Osteoblast (primary cell): ENCODE measurements around the gene FBXO46. TPM values are rescaled to one million over a fixed set of nuclear protein-coding genes. Genes with fewer than 3 reads are reported as not detected.
A peak's percentile ranks its signal among the peaks of the same experiment; 100 is the strongest.

Experiments
- DNase-seq: peaks from one replicate; pipeline ENCODE4 v3.0.0; 2011; ENCODE audit warnings: low spot score, mixed read lengths; ENCODE audit not compliant: insufficient read length; ENCODE audit errors: missing footprints
- H2AFZ ChIP-seq: 2 replicates; pipeline ENCODE4 v1.6.0; 2011; ENCODE audit warnings: mild to moderate bottlenecking, low read length
- H3K27ac ChIP-seq: 2 replicates; pipeline ENCODE4 v1.5.1; 2011; ENCODE audit warnings: mild to moderate bottlenecking, low read depth, low read length, moderate library complexity
- H3K27me3 ChIP-seq: 2 replicates; pipeline ENCODE4 v1.6.0; 2012; ENCODE audit warnings: mild to moderate bottlenecking, control low read depth, inconsistent platforms, low read length, moderate library complexity; ENCODE audit not compliant: insufficient read depth
- H3K36me3 ChIP-seq: 2 replicates; pipeline ENCODE4 v1.5.1; 2011; ENCODE audit warnings: mild to moderate bottlenecking, low read length, control low read depth, moderate library complexity; ENCODE audit not compliant: insufficient read depth
- H3K4me1 ChIP-seq: 2 replicates; pipeline ENCODE4 v1.5.1; 2011; ENCODE audit warnings: mild to moderate bottlenecking, low read length, control low read depth, moderate library complexity; ENCODE audit not compliant: insufficient read depth
- H3K4me2 ChIP-seq: 2 replicates; pipeline ENCODE4 v1.6.0; 2011; ENCODE audit warnings: mild to moderate bottlenecking, low read length; ENCODE audit not compliant: insufficient read depth
- H3K4me3 ChIP-seq: fragments of 200-600 bp; sonication (generic); 3 replicates; pipeline ENCODE4 v1.5.1; 2012; ENCODE audit warnings: mild to moderate bottlenecking, low read length, inconsistent platforms; ENCODE audit not compliant: insufficient read depth
- H3K79me2 ChIP-seq: 2 replicates; pipeline ENCODE4 v1.6.0; 2012; ENCODE audit warnings: mild to moderate bottlenecking, low read length, control low read depth, inconsistent platforms; ENCODE audit not compliant: insufficient read depth
- H3K9me3 ChIP-seq: 2 replicates; pipeline ENCODE4 v1.5.1; 2011; ENCODE audit warnings: low read depth, low read length, control low read depth
- H4K20me1 ChIP-seq: 2 replicates; pipeline ENCODE4 v1.6.0; 2012; ENCODE audit warnings: mild to moderate bottlenecking, low read length, control low read depth; ENCODE audit not compliant: insufficient read depth
- CTCF ChIP-seq: IDR thresholded peaks from 2 replicates; pipeline ENCODE4 v1.5.1; 2011; ENCODE audit warnings: mild to moderate bottlenecking, low read depth, low read length, moderate library complexity; ENCODE audit errors: extremely low read depth
- total RNA-seq: library from RNA; depleted of rRNA; stranded (reverse); fragments of >200 nt; gene quantifications from 2 replicates; pipeline ENCODE4 v1.2.3, GENCODE V29; 2012

Gene FBXO46
- total RNA-seq, 1 donor: 9.0 TPM

DNA sequence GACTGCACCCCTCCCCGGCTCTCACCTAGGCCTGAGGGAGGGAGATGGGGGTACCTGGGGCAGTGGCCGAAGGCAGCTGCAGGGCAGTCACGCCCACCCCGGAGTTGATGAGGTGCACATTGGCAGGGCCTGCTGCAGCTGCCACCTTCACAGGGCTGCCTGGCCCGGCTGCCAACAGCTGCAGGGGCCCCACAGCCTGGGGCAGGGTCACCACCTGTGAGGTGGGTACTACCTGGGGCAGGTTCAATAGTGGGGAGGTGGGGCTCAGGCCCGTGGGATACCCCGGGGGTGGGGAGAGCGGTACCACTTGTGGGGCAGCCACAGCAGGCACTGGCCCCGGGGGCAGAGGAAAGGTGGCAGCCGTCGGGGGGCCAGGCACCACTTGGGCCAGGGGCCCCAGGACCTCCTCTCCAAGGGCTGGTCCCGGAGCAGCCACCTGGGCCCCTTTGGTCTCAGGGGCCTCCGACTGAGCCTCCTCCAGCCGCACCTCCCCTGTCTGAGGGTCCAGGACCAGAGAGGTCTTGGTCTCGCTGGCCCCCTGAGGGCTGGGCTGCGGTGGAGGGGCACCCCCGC is 35.7 kb upstream of the FBXO46 start:
- Histone ChIP-seq H2AFZ (no peak overlapping the region), H3K79me2 (peaks cover 8% of the 10 kb centered on the region), H3K36me3 (peaks cover 3% of the 10 kb centered on the region), H3K27ac (peak overlapping the region; percentile 79), H3K4me1 (peaks cover 23% of the 10 kb centered on the region), H3K4me3 (peak overlapping the region; percentile 76), H3K4me2 (peak overlapping the region; percentile 96), H3K27me3 (no peaks in the 10 kb centered on the region), H4K20me1 (peaks cover 6% of the 10 kb centered on the region), H3K9me3 (no peaks in the 10 kb centered on the region)
- no peak for DNase-seq
- no peak for TF ChIP-seq CTCF

DNA sequence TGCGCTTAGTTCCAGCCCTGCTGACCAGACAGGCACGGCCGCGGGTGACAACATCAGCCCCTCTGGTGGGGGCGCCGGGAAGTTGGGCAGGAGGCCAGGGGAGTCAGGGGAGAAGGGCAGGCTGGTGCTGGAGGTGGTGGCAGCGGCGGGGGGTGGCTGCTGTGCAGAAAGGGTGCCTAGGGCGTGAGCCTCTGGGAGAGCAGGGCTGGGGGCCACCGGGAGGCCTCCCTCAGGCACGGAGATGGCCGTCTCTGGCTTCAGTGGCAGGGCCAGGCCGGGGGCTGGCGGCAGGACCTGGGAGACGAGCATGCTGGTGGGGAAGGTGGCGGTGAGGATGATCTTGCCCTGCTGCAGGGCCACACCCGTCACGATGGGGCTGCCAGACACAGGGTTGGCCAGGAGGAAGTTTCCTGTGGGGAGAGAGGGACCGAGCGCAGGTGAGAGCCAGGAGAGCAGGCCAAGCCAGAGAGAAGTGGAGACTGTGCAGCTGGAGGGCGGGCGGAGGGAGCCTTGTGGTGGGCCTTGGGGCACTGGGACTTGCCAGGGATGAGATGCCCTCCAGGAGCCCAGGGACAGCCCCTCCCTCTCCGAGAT is 35.1 kb upstream of the FBXO46 start:
- no peaks in the 10 kb centered on the region for H3K27me3 ChIP-seq
- no peaks in the 10 kb centered on the region for H3K9me3 ChIP-seq
- no peak overlapping the region for H3K4me3 ChIP-seq
- no peaks in the 10 kb centered on the region for H4K20me1 ChIP-seq
- no peak overlapping the region for H2AFZ ChIP-seq
- DNase-seq: peak; percentile 60
- peak overlapping the region; percentile 96 for H3K4me2 ChIP-seq
- H3K79me2 ChIP-seq: peaks cover 8% of the 10 kb centered on the region
- no peak for TF ChIP-seq CTCF
- H3K27ac ChIP-seq: no peak overlapping the region
- no peaks in the 10 kb centered on the region for H3K36me3 ChIP-seq
- peaks cover 19% of the 10 kb centered on the region for H3K4me1 ChIP-seq

- H3K36me3 ChIP-seq: no peaks in the 10 kb centered on the region
- H3K4me2 ChIP-seq: no peak overlapping the region
- H3K79me2 ChIP-seq: peaks cover 8% of the 10 kb centered on the region
- peaks cover 18% of the 10 kb centered on the region for H3K4me1 ChIP-seq
- no peaks in the 10 kb centered on the region for H3K9me3 ChIP-seq
- H3K27me3 ChIP-seq: no peaks in the 10 kb centered on the region
- H4K20me1 ChIP-seq: no peaks in the 10 kb centered on the region
- no peak overlapping the region for H3K4me3 ChIP-seq
- no peak overlapping the region for H3K27ac ChIP-seq
- no peak overlapping the region for H2AFZ ChIP-seq
- TF ChIP-seq CTCF: no peak
- peak; percentile 77 for DNase-seq
Measured at GRCh38 chr19:45764945-45765701, 34.4 kb upstream of the FBXO46 start.

DNA sequence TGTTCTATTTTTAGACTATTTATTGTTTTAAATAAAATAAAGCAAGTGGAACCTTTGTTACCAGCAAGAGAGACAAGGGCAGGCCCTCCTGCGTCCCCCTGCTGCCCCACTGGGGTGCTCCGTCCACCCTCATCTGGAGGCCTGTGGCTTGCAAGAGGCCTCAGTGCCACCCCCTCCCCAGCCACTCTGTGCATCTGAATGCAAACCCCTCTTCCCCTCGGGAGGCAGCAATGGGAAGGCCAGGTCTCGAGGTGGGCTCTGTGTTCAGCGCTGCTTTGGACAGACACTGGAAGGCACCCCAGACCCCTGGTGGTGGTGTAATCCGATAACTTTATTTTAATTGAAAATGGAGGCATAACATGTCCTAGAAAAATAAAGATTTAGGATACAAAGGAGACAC is 33.8 kb upstream of the FBXO46 start:
- no peaks in the 10 kb centered on the region for H3K36me3 ChIP-seq
- H3K4me1 ChIP-seq: peaks cover 13% of the 10 kb centered on the region
- H3K4me3 ChIP-seq: no peak overlapping the region
- no peak overlapping the region for H3K27ac ChIP-seq
- no peaks in the 10 kb centered on the region for H4K20me1 ChIP-seq
- TF ChIP-seq CTCF: no peak
- no peaks in the 10 kb centered on the region for H3K9me3 ChIP-seq
- no peak overlapping the region for H3K4me2 ChIP-seq
- H3K27me3 ChIP-seq: no peaks in the 10 kb centered on the region
- DNase-seq: peak; percentile 77
- peaks cover 8% of the 10 kb centered on the region for H3K79me2 ChIP-seq
- H2AFZ ChIP-seq: no peak overlapping the region
